Astrocyte (in vitro differentiated cells and primary cell): ENCODE data around the gene GNAO1.

Experiments used
- CTCF ChIP-seq: IDR thresholded peaks from 2 replicates; pipeline ENCODE4 v1.5.1; 2011; ENCODE audit warnings: low read depth, mild to moderate bottlenecking, inconsistent platforms, low read length, moderate library complexity; ENCODE audit not compliant: insufficient read depth
- EZH2 ChIP-seq: IDR thresholded peaks from 2 replicates; pipeline ENCODE4 v1.6.1; 2012; ENCODE audit warnings: mild to moderate bottlenecking, low read length, inconsistent platforms; ENCODE audit not compliant: insufficient read depth

DNA sequence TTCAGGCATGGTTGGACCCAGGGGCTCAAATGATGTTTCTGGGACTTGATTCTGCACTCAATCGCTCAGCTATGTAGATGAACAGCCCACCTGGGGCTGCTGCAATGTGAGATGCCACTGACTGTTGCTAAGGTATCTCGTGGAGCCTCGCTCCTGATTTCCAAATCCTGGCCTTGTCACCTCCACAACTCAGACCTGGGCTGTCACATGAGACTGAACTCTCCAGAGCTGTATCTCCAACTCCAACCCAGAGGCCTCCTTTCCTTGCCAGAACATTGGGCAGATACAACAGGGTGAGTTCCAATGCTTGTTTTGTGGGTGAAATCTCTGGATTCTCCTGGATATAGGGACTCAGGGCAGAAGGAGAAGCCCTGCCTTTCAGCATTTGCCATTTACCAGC is 79.5 kb downstream of the GNAO1 start:
- TF ChIP-seq CTCF (no peak), EZH2 (no peak)
